Upper lobe of left lung (tissue), 4 donors: ENCODE measurements around the gene RPL9.

Experiments used
- CTCF ChIP-seq, 6 experiments: fragments of 450-650 bp in 4 of 6; fragments of 200-600 bp in 2 of 6; sonication (generic) in 2 of 6; IDR thresholded peaks; one replicate each; pipeline ENCODE4 v1.5.1; 2016 to 2019; ENCODE audit warnings: antibody characterized with exemption in 6 of 6
- EP300 ChIP-seq, 4 donors: sonication (generic); formaldehyde crosslinking; IDR thresholded peaks; one replicate each; pipeline ENCODE4 v1.5.1; 2017; ENCODE audit warnings: antibody characterized with exemption in 4 of 4, control low read depth in 2 of 4
- POLR2A ChIP-seq, 4 donors: fragments of 450-650 bp; IDR thresholded peaks; one replicate each; pipeline ENCODE4 v1.5.1; 2016 to 2017; ENCODE audit warnings: antibody characterized with exemption in 4 of 4, mild to moderate bottlenecking in 2 of 4

GRCh38 chr4:39470402-39470801 lies 11.7 kb upstream of the RPL9 start:
- TF ChIP-seq CTCF (IDR thresholded peaks at IDR 0.05): no peak
- no peak for TF ChIP-seq POLR2A (IDR thresholded peaks at IDR 0.05)
- no peak for TF ChIP-seq EP300 (IDR thresholded peaks at IDR 0.05)
